HG03066 (cell line): ENCODE results near the gene IL16.
"Not testable (repeated sequence)": the region's sequence is repeated elsewhere in the genome, so short reads cannot be mapped to it uniquely, and the experiment has no call there.

ENCODE experiments used
- ATAC-seq: cut with Tn5 transposase; IDR thresholded peaks from one replicate; pipeline ENCODE4 v1.9.1; 2021; ENCODE audit warnings: low read depth; ENCODE audit not compliant: unreplicated experiment

The IL16 gene

GRCh38 chr15:81329446-81329845 lies 132.8 kb downstream of the IL16 start:
- ATAC-seq = no peak

GRCh38 chr15:81330366-81331090 lies 133.8 kb downstream of the IL16 start:
- ATAC-seq = no peak

- ATAC-seq = not testable (repeated sequence)
Measured at GRCh38 chr15:81331141-81331540, 134.5 kb downstream of the IL16 start.

GRCh38 chr15:81331600-81331999 lies 134.9 kb downstream of the IL16 start:
- no peak for ATAC-seq

GRCh38 chr15:81332326-81332725 lies 135.6 kb downstream of the IL16 start:
- no peak for ATAC-seq

GRCh38 chr15:81333363-81333762 lies 136.7 kb downstream of the IL16 start:
- ATAC-seq = no peak

GRCh38 chr15:81334768-81335435 lies 138.2 kb downstream of the IL16 start:
- ATAC-seq = no peak

- no peak for ATAC-seq
Measured at GRCh38 chr15:81335631-81336030, 139.0 kb downstream of the IL16 start.

- peak; percentile 58 for ATAC-seq
Measured at GRCh38 chr15:81336568-81336967, 139.9 kb downstream of the IL16 start.

GRCh38 chr15:81337241-81337640 lies 140.6 kb downstream of the IL16 start:
- no peak for ATAC-seq

GRCh38 chr15:81337713-81338157 lies 141.1 kb downstream of the IL16 start:
- ATAC-seq = no peak

- no peak for ATAC-seq
Measured at GRCh38 chr15:81338170-81339007, 141.7 kb downstream of the IL16 start.

- ATAC-seq = no peak
Measured at GRCh38 chr15:81339321-81339720, 142.6 kb downstream of the IL16 start.

GRCh38 chr15:81339851-81340250 lies 143.2 kb downstream of the IL16 start:
- no peak for ATAC-seq

GRCh38 chr15:81341351-81341750 lies 144.7 kb downstream of the IL16 start:
- no peak for ATAC-seq

- ATAC-seq = no peak
Measured at GRCh38 chr15:81343371-81343770, 146.7 kb downstream of the IL16 start.

GRCh38 chr15:81346611-81347010 lies 149.9 kb downstream of the IL16 start:
- no peak for ATAC-seq

- no peak for ATAC-seq
Measured at GRCh38 chr15:81347910-81348309, 151.2 kb downstream of the IL16 start.

- ATAC-seq = not testable (repeated sequence)
Measured at GRCh38 chr15:81348691-81349090, 152.0 kb downstream of the IL16 start.

- no peak for ATAC-seq
Measured at GRCh38 chr15:81349271-81349670, 152.6 kb downstream of the IL16 start.

GRCh38 chr15:81351651-81352050 lies 155.0 kb downstream of the IL16 start:
- no peak for ATAC-seq
